Gastroesophageal sphincter (tissue), 4 donors: Measurements from ENCODE around the gene BAD. TPM values are rescaled to one million over a fixed set of nuclear protein-coding genes. Genes with fewer than 3 reads are reported as not detected.

Experiments used
- ATAC-seq: fragments of 150-250 bp; one replicate; pipeline ENCODE4 v1.9.1; 2016; ENCODE audit warnings: mild to moderate bottlenecking, moderate library complexity
- H3K27ac ChIP-seq, 4 donors: fragments of 200-600 bp; sonication (generic) in 3 of 4; 1 replicate in 3 of 4; 2 replicates in 1 of 4; pipeline ENCODE4 v1.5.1; 2016 to 2019
- H3K27me3 ChIP-seq: fragments of 200-600 bp; sonication (generic); one replicate; pipeline ENCODE4 v1.5.1; 2019
- H3K36me3 ChIP-seq, 2 donors: fragments of 200-600 bp; sonication (generic); one replicate each; pipeline ENCODE4 v1.5.1; 2019; ENCODE audit warnings: control low read depth in 1 of 2
- H3K4me1 ChIP-seq, 3 donors: fragments of 200-600 bp; sonication (generic); 1 replicate in 2 of 3; 2 replicates in 1 of 3; pipeline ENCODE4 v1.5.1; 2016 to 2019; ENCODE audit warnings: control low read depth in 2 of 3
- H3K4me3 ChIP-seq, 2 donors: fragments of 200-600 bp; sonication (generic); one replicate each; pipeline ENCODE4 v1.5.1; 2019; ENCODE audit warnings: mild to moderate bottlenecking in 1 of 2, moderate library complexity in 1 of 2
- H3K9me3 ChIP-seq, 3 donors: fragments of 200-600 bp; sonication (generic); one replicate each; pipeline ENCODE4 v1.5.1; 2017 to 2019; ENCODE audit warnings: control low read depth in 2 of 3
- EP300 ChIP-seq: sonication (generic); formaldehyde crosslinking; IDR thresholded peaks from one replicate; pipeline ENCODE4 v1.6.1; 2017; ENCODE audit warnings: antibody characterized with exemption, mild to moderate bottlenecking
- POLR2A ChIP-seq, 2 donors: fragments of 450-650 bp; IDR thresholded peaks; one replicate each; pipeline ENCODE4 v1.6.1; 2017; ENCODE audit warnings: antibody characterized with exemption in 2 of 2, mild to moderate bottlenecking in 2 of 2, moderate library complexity in 1 of 2
- POLR2AphosphoS5 ChIP-seq: sonication (generic); formaldehyde crosslinking; IDR thresholded peaks from one replicate; pipeline ENCODE4 v1.6.1; 2017; ENCODE audit warnings: antibody characterized with exemption
- WGBS, 2 donors: methylation state at CpG; one replicate each; pipeline ENCODE4 v1.1.5; 2018; ENCODE audit warnings: low coverage in 1 of 2; 5-methylcytosine and 5-hydroxymethylcytosine counted together
- total RNA-seq, 4 donors: library from RNA; depleted of rRNA; stranded (reverse); fragments of >200 nt; gene quantifications; one replicate each; pipeline ENCODE4 v1.1.0, GENCODE V29; 2016
- TF ChIP-seq, protein P1 (sequence below), 4 experiments: fragments of 200-600 bp in 2 of 4; fragments of 450-650 bp in 2 of 4; sonication (generic) in 1 of 4; IDR thresholded peaks; one replicate each; pipeline ENCODE4 v1.5.1; 2017 to 2019; ENCODE audit warnings: antibody characterized with exemption in 4 of 4, mild to moderate bottlenecking in 2 of 4, moderate library complexity in 2 of 4

The BAD gene
- total RNA-seq, 4 donors from 2014 or later, result 97.1 to 156 (median 135) TPM

DNA sequence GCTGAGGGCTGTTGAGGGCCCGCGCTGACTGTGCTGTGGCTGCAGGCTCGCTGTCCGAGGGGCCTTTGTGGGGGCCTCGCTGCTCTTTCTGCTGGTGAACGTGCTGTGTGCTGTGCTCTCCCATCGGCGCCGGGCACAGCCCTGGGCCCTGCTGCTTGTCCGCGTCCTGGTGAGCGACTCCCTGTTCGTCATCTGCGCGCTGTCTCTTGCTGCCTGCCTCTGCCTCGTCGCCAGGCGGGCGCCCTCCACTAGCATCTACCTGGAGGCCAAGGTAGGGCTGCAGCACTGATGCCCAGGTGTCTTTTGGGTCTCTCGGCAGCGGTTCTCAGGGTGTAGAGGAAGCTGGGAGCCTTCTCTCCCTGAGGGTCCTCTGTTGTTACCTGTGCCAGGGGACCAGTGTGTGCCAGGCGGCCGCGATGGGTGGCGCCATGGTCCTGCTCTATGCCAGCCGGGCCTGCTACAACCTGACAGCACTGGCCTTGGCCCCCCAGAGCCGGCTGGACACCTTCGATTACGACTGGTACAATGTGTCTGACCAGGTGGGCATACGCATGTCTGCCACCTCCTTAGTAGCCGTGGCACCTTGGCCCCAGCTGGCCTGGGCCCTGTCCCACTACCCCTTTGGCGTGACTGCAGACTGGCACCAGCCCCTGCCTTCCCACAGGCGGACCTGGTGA is 3.3 kb upstream of the BAD start:
- Histone ChIP-seq H3K27ac (no peak overlapping the region), H3K9me3 (no peaks in the 10 kb centered on the region), H3K4me1 (peaks cover 0 to 57% (median 38%) of the 10 kb centered on the region in 3 donors), H3K4me3 (no peak overlapping the region), H3K36me3 (peaks cover 0 to 25% of the 10 kb centered on the region in 2 donors), H3K27me3 (peaks cover 34% of the 10 kb centered on the region)
- TF ChIP-seq POLR2AphosphoS5 (no peak), EP300 (no peak), POLR2A (IDR thresholded peaks at IDR 0.05) (no peak)
- TF ChIP-seq, protein P1, sequence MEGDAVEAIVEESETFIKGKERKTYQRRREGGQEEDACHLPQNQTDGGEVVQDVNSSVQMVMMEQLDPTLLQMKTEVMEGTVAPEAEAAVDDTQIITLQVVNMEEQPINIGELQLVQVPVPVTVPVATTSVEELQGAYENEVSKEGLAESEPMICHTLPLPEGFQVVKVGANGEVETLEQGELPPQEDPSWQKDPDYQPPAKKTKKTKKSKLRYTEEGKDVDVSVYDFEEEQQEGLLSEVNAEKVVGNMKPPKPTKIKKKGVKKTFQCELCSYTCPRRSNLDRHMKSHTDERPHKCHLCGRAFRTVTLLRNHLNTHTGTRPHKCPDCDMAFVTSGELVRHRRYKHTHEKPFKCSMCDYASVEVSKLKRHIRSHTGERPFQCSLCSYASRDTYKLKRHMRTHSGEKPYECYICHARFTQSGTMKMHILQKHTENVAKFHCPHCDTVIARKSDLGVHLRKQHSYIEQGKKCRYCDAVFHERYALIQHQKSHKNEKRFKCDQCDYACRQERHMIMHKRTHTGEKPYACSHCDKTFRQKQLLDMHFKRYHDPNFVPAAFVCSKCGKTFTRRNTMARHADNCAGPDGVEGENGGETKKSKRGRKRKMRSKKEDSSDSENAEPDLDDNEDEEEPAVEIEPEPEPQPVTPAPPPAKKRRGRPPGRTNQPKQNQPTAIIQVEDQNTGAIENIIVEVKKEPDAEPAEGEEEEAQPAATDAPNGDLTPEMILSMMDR (IDR thresholded peaks at IDR 0.05), result no peak
- no peak for ATAC-seq
- 100% methylated on average over 2 to 5 of the region's 33 CpGs for WGBS, 2 donors

- Histone ChIP-seq H3K36me3 (peaks cover 0 to 35% of the 10 kb centered on the region in 2 donors), H3K4me1 (peaks cover 0 to 57% (median 30%) of the 10 kb centered on the region in 3 donors), H3K27ac (no peak overlapping the region), H3K27me3 (peaks cover 23% of the 10 kb centered on the region), H3K4me3 (no peak overlapping the region), H3K9me3 (no peaks in the 10 kb centered on the region)
- 81% methylated on average over 3 of the region's 9 CpGs; no CpG with 5 or more reads in 1 of the 2 donors for WGBS, 2 donors
- no peak for ATAC-seq
- no peak for TF ChIP-seq POLR2A (IDR thresholded peaks at IDR 0.05)
- TF ChIP-seq, protein P1 (IDR thresholded peaks at IDR 0.05), result no peak
- TF ChIP-seq EP300, result no peak
- TF ChIP-seq POLR2AphosphoS5, result no peak
Observed at GRCh38 chr11:64286801-64287159, 2.3 kb upstream of the BAD start.

- H3K36me3 ChIP-seq, result peaks cover 0 to 41% of the 10 kb centered on the region in 2 donors
- H3K4me3 ChIP-seq, result peak overlapping the region; percentile 72
- H3K27ac ChIP-seq, result peak overlapping the region; percentile 87 to 97 (median 94)
- H3K27me3 ChIP-seq, result peaks cover 17% of the 10 kb centered on the region
- no peaks in the 10 kb centered on the region for H3K9me3 ChIP-seq
- H3K4me1 ChIP-seq, result peaks cover 0 to 57% (median 25%) of the 10 kb centered on the region in 3 donors
- TF ChIP-seq, protein P1 (IDR thresholded peaks at IDR 0.05), result no peak
- TF ChIP-seq EP300 (no peak), POLR2AphosphoS5 (no peak), POLR2A (IDR thresholded peaks at IDR 0.05) (no peak)
- no peak for ATAC-seq
- 67 to 87% methylated on average over 3 to 13 of the region's 40 CpGs for WGBS, 2 donors
Observed at GRCh38 chr11:64285885-64286800, 1.7 kb upstream of the BAD start.

DNA sequence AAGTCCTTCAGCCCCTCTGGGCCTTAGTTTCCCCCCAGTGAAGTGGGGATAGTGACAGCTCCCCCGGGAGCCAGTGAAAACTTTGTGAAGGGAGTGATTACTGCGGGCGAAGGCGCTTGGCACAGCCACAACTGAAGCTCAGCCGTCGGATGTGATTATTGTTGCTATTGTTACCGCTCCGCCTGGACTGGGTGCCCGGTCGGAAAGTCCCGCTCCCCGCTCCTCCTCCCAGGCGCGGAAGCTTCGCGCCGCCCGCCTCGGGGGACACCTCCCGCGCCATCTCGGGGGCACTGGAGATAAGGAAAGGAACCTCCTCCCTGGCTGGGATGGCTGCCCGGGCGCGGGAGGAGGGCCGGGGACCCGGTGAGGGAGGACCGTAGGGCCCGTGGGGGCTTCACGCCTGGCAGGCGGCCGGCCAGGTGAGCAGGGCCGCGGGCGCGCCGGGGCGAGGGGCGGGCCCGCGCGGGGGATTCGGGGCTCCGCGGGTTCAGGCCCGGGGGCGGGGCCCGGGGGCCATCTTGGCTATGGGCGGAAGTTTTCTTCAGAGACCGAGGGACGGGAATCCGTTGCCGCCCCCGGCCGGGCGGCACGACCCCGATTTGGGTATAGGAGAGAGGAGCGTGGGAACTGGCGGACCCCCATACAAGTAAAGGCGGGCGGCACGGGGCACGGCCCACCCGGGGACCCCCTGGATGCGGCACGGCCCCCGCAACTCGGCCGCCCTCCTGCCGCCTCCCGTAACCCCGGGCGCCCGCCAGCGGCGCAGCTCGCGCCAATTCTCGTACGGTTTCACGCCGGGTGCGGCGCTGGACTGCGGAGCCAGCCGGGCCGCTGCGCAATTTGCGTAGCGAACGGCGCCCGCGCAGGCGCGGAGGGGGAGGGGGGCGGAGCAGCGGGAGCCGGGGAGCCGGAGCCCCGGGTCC is 758 bp upstream of the BAD start, which contains the start of gene GPR137:
Gene GPR137 (plus strand): TSS at position 887 of the 923 bp plus-strand sequence. CDS start 677 bp downstream, outside the sequence.
- peaks cover 0 to 54% (median 22%) of the 10 kb centered on the region in 3 donors for H3K4me1 ChIP-seq
- peaks cover 0 to 48% of the 10 kb centered on the region in 2 donors for H3K36me3 ChIP-seq
- peak within 1 kb of the TSS; percentile 72 for H3K4me3 ChIP-seq
- peak within 1 kb of the TSS; percentile 87 to 97 (median 94) for H3K27ac ChIP-seq
- H3K9me3 ChIP-seq, result no peaks in the 10 kb centered on the region
- 0% methylated on average over 6 of the region's 102 CpGs; no CpG with 5 or more reads in 1 of the 2 donors for WGBS, 2 donors
- TF ChIP-seq EP300, result no peak
- TF ChIP-seq POLR2AphosphoS5, result peak; percentile 23
- TF ChIP-seq POLR2A (IDR thresholded peaks at IDR 0.05), result peak; percentile 33 to 40
- TF ChIP-seq, protein P1 (IDR thresholded peaks at IDR 0.05), result peak in 1 of 4 experiments; percentile 17
- ATAC-seq, result peak; percentile 79
- H3K27me3 ChIP-seq, result peaks cover 8% of the 10 kb centered on the region
